ENCODE results near the gene SNX3. TPM values are rescaled to one million over a fixed set of nuclear protein-coding genes. Genes with fewer than 3 reads are reported as not detected.

SNX3 gene
- total and polyA plus RNA-seq, 12 donors, result 115 to 491 (median 230) TPM

- no peak overlapping the region for H3K4me3 ChIP-seq
- no peak for DNase-seq
- no peaks in the 10 kb centered on the region for H3K27me3 ChIP-seq
- H3K9me3 ChIP-seq (replicated peaks in 1 of 3), result no peaks in the 10 kb centered on the region
- 94 to 97% (median 96%) methylated on average over 2 of the region's 2 CpGs for WGBS, 4 donors
- TF ChIP-seq CTCF (IDR thresholded peaks at IDR 0.05), result no peak
- H3K36me3 ChIP-seq (replicated peaks in 1 of 2), result no peaks in the 10 kb centered on the region
- H3K27ac ChIP-seq, result no peak overlapping the region
- intact Hi-C loops (cut with DNase I), result no loop called here
- no peaks in the 10 kb centered on the region for H3K4me1 ChIP-seq (replicated peaks in 1 of 2)
Observed at GRCh38 chr6:108304646-108305045, 43.8 kb upstream of the SNX3 start.

- Histone ChIP-seq H3K9me3 (replicated peaks in 1 of 3) (no peaks in the 10 kb centered on the region), H3K27ac (no peak overlapping the region), H3K4me3 (no peak overlapping the region), H3K36me3 (replicated peaks in 1 of 2) (no peaks in the 10 kb centered on the region), H3K4me1 (replicated peaks in 1 of 2) (no peaks in the 10 kb centered on the region), H3K27me3 (no peaks in the 10 kb centered on the region)
- intact Hi-C loops (cut with DNase I), result no loop called here
- WGBS, 4 donors, result 94 to 98% (median 94%) methylated on average over 5 of the region's 5 CpGs
- no peak for DNase-seq
- no peak for TF ChIP-seq POLR2A (IDR thresholded peaks at IDR 0.05)
Observed at GRCh38 chr6:108302386-108302785, 41.5 kb upstream of the SNX3 start.

- Histone ChIP-seq H3K4me3 (peak overlapping the region; percentile 56 to 98 (median 76)), H3K27me3 (no peaks in the 10 kb centered on the region), H3K27ac (peak overlapping the region; percentile 91 to 98 (median 94)), H3K36me3 (replicated peaks in 1 of 2) (no peaks in the 10 kb centered on the region), H3K4me1 (replicated peaks in 1 of 2) (peaks cover 0 to 8% of the 10 kb centered on the region in 2 donors), H3K9me3 (replicated peaks in 1 of 3) (no peaks in the 10 kb centered on the region)
- WGBS, 4 donors, result 49 to 55% (median 53%) methylated on average over 7 of the region's 7 CpGs
- intact Hi-C loops (cut with DNase I), result no loop called here
- DNase-seq, result no peak
- no peak for TF ChIP-seq CTCF (IDR thresholded peaks at IDR 0.05)
- no peak for TF ChIP-seq POLR2A (IDR thresholded peaks at IDR 0.05)
Observed at GRCh38 chr6:108295676-108296075, 34.8 kb upstream of the SNX3 start.

- WGBS, 4 donors, result 0 to 1% (median 1%) methylated on average over 15 to 46 of the region's 46 CpGs
- H3K36me3 ChIP-seq (replicated peaks in 1 of 2), result no peaks in the 10 kb centered on the region
- peak; percentile 95 to 97 (median 96) for DNase-seq
- intact Hi-C loops (cut with DNase I), result no loop called here
- peaks cover 0 to 8% of the 10 kb centered on the region in 2 donors for H3K4me1 ChIP-seq (replicated peaks in 1 of 2)
- peak; percentile 59 to 68 for TF ChIP-seq POLR2A (IDR thresholded peaks at IDR 0.05)
- no peak for TF ChIP-seq CTCF (IDR thresholded peaks at IDR 0.05)
- no peaks in the 10 kb centered on the region for H3K9me3 ChIP-seq (replicated peaks in 1 of 3)
- peak within 1 kb of the TSS; percentile 91 to 98 (median 94) for H3K27ac ChIP-seq
- no peaks in the 10 kb centered on the region for H3K27me3 ChIP-seq
- H3K4me3 ChIP-seq, result peak within 1 kb of the TSS; percentile 56 to 98 (median 76)
Observed at GRCh38 chr6:108294727-108295625, 34.1 kb upstream of the SNX3 start, which contains the start of gene AFG1L. Gene AFG1L, plus strand, starts transcription at chr6:108295054. Its CDS starts 26 bp downstream, at chr6:108295080.

Measured in adrenal gland (tissue), 12 donors.